Forelimb muscle (tissue), 1 donor: ENCODE results near the gene CBLIF. TPM values are rescaled to one million over a fixed set of nuclear protein-coding genes. Genes with fewer than 3 reads are reported as not detected.
"Not testable (repeated sequence)": the region's sequence is repeated elsewhere in the genome, so short reads cannot be mapped to it uniquely, and the experiment has no call there.

Experiments used
- DNase-seq: peaks from one replicate; pipeline ENCODE4 v3.0.0-alpha.2; 2013; ENCODE audit warnings: low read depth
- polyA plus RNA-seq: library from polyadenylated mRNA; unstranded; fragments of 120-200 nt; gene quantifications from one replicate; pipeline ENCODE4 v1.2.1, GENCODE V29; 2013; ENCODE audit not compliant: insufficient read length

The CBLIF gene
- polyA plus RNA-seq = not detected

- no peak for DNase-seq
Measured at GRCh38 chr11:59845399-59845798, at the start of gene CBLIF. Gene CBLIF, minus strand, starts transcription at chr11:59845499. Its CDS starts 46 bp downstream, at chr11:59845453.

- no peak for DNase-seq
Measured at GRCh38 chr11:59894616-59895015, 49.3 kb upstream of the CBLIF start.

DNA sequence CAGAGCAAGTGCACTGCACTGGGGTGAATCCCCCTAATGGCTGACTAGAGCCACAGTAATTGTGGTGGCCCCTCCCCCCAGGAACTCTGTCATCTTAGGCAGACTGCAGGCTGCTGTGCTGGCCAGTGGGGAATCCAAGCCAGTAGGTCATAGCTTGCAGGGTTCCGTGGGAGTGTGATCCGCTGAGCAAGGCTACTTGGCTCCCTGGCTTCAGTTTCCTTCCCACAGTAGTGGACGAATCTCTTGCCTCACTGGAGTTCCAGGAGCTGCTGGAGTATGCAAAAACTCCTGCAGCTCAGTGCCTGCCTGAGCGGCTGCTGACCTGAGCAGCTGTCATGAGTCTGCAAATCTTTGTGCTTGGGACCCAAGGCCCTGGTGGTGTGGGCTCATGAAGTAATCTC, 46.5 kb upstream of the CBLIF start:
- DNase-seq = no peak

- not testable (repeated sequence) for DNase-seq
Measured at GRCh38 chr11:59887156-59887555, 41.9 kb upstream of the CBLIF start.

- DNase-seq = no peak
Measured at GRCh38 chr11:59883597-59883996, 38.3 kb upstream of the CBLIF start.

DNA sequence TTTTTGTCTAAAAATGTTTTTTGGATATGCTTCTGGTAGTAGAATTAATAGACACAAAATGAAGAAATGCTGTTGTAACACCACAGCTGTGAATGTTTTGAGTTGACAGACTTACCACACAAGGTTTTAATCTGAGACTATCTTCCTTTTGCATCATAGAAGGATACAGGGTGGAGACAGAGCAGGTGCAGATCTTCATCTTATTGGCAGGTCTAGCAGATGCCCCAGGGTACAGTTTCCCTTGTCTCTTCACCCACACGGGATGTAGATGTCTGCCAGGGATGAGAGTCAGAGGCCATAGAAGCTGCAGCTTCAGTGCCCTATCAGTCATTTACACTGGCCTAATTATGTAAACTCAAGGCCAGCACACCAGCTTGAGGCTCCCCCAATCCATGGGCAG, 34.3 kb upstream of the CBLIF start:
- DNase-seq = no peak

DNA sequence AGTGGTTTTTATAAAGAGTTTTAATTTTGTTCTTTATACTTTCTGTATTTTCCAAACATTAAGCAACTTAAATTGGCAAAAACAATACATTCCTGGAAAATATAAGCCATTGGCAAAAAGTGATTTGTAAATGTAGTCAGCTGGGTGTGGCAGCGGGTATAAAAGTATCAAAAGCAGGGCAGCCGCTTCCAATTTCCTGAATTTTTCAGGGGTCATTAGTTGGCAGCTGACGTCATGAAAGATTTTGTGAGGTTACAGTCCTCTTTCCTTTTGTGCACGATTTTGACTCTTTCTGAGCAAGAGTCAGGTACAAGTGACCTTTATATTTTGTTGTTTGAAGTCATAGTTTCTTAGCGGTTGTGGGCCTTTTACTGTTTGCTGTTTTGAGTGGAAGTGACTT, 33.3 kb upstream of the CBLIF start, which contains the start of gene OOSP3:
OOSP3 (plus strand) TSS at position 208 of the 400 bp plus-strand sequence; CDS start at position 235, 27 bp downstream.
- DNase-seq = no peak

DNA sequence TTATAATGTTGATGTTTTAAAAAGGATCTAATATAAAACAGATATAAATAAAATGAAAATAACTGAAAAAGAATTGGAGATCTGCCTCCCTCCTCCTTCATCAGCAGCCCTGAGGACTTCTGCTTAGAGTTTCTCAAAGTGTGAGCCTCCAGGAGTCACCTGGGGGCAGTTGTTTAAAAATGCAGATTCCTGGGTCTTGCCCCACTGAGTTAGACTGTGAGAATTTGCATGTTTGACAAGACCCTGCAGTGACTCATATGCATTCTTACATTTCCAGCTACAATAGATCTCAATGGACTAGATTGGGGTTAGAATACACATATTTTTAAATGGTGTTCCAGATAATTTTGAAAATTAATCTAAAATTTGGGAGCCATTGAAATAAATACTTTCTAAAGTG, 32.5 kb upstream of the CBLIF start:
- no peak for DNase-seq

GRCh38 chr11:59877325-59877724, 32.0 kb upstream of the CBLIF start:
- no peak for DNase-seq

DNA sequence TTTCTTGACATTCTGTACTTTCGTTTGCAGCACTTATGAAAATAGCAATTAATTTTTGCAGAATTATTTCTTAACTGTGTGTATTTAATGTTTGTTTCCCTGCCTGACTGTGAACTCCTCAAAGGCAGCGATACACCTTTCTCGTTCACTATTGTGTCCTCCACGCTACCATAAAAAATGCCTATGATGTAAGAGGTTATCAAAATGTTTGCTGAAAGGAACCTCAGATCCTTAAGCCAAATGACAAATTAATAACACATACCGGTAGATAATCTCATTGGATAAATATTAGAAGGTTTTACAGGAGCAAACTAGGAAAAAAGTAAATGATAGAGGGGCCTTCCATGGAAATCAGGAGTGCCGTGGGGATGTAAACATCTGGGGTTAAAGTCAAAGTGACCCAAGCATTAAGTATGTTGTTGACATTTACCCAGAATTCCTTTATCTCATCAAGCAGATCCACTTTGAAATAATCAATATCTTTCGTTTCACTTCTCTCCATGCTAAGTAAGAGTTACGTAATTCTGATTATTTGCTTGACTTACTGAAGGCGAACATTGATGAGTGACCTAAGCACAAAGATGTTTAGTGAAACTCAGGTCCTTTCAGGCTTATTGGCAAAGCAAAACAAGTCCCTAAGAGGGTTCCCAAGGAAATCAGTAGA, 30.7 kb upstream of the CBLIF start:
- DNase-seq = no peak

DNA sequence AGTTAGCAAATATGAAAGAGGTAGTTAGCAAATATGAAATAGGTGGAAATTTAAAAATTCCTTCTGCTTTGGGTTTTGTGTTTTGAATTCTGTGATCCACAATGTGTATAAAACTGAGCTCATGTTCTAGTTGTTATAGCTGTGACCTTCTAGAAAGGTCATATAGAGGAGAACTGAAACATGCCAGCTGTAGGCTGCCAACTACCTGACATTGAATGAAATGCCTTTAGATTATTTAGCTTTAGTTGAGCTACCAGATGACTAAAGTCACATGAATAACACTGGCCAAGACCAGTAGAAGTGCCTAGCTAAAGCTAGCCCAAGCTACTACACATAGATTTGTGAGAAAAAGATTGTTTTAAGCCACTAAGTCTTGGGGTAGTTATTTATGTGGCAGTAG, 26.8 kb upstream of the CBLIF start:
- DNase-seq = no peak

DNA sequence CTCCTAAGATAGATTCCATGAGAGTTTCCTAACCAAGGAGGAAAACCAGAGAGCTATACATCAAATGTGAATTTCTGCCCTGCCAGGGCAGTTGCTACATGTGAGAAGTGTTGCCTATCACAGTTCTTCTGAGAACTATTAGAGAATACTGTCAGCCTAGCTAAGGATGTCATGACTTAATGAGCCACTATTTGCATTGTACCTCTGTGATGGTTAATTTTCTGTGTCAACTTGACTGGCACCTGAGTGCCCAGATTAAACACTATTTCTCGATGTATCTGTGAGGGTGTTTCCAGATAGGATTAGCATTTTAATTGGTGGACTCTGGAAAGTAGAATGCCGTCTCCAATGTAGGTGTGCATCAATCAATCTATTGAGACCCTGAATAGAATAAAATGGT, 22.6 kb upstream of the CBLIF start:
- no peak for DNase-seq

DNA sequence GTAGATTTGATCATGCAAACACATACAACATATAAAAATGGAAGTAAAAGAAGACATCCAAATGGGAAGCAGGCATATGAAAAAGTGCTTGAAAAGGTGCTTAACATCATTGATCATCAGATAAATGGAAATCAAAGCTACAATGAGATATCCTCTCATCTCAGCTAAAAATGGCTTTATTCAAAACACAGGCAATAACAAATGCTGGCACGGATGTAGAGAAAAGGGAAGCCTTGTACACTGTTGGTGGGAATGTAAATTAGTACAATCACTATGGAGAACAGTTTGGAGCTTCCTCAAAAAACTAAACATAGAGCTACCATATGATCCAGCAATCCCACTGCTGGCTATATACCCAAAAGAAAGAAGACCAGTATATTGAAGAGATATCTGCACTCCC, 21.5 kb upstream of the CBLIF start:
- no peak for DNase-seq

GRCh38 chr11:59866397-59866796, 21.1 kb upstream of the CBLIF start, which contains the start of gene TCN1:
Gene TCN1, minus strand, starts transcription at chr11:59866487. Its CDS starts 17 bp downstream, at chr11:59866470.
- DNase-seq = no peak

- no peak for DNase-seq
Measured at GRCh38 chr11:59865031-59865430, 19.7 kb upstream of the CBLIF start.

DNA sequence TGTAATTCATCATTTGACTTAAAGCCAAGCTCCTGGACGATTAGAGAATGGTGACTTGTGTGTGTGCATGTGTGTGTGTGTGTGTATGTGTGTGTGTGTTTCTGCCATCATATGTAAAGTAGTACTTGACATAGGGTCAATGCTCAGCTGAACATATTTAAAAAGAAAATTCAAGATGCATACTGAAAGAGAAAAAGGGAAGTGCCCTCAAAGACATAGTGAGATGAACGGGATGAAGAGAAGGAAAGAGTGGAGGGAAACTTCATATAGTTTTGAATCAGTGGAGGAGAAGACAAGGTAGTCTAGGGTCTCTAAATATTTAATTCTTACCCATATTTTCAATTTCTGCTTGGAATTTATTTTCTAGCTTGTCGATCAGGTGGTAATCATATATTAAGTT, 17.0 kb upstream of the CBLIF start:
- no peak for DNase-seq

GRCh38 chr11:59859673-59860072, 14.4 kb upstream of the CBLIF start:
- no peak for DNase-seq

DNA sequence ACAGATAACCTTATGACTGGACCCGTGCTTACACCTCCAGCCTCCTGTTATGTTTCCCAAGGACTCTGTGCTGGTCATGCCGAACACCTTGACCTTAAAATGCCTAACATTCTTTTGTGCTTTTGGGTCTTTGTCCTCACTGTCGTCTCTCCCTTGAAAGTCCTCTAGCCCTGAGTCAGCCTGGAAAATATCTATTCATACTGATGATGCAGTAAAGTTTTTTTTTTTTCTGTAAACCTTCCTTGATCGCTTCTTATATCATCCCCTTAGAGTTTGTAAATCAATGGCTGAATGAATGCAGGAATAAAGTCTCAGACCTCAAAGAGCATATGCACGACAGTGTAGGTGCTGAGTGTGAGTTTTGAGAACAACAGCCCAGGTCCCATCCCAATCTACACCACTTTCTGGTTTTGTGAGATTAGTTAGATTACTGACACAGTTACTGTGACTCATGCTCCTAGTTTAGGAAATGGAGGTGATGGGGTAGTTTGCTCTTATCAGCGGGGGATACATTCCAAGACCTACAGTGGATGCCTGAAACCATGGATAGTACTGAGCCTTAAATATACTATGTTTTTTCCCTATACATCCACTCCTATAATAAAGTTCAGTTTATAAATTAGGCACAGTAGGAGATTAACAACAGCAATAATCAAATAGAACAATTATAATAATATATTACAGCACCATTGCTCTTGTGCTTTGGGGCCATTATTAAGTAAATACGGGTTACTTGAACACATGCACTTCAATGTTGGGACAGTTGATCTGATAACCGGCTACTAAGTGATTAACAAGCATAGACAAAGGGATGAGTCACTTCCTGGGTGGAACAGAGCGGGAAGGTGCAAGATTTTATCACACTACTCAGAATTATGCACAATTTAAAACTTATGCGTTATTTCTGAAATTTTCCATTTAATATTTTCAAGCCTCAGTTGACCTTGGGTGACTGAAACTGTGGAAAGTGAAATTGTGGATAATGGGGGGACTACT, 12.4 kb upstream of the CBLIF start:
- DNase-seq = no peak

DNA sequence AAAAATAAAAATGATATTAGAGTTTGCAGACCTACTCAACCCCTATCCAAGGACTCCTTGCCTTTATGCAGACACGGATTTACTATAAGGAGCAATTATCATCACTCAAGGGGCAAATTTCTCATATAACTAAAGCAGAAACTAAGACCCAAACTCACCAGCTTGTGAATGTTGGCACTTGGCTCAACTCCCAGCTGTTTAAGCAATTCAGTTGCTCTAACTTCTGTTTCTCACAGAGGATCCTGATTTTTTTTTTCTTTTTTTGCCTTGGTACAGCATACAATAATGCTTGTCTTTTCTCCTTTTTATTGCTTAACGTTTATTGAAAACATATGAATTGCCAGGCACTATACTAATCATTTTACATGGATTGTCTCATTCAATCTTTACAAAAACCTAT, 9.6 kb upstream of the CBLIF start:
- no peak for DNase-seq

- DNase-seq = not testable (repeated sequence)
Measured at GRCh38 chr11:59851416-59851815, 6.1 kb upstream of the CBLIF start.

GRCh38 chr11:59849551-59849950, 4.3 kb upstream of the CBLIF start:
- DNase-seq = not testable (repeated sequence)

DNA sequence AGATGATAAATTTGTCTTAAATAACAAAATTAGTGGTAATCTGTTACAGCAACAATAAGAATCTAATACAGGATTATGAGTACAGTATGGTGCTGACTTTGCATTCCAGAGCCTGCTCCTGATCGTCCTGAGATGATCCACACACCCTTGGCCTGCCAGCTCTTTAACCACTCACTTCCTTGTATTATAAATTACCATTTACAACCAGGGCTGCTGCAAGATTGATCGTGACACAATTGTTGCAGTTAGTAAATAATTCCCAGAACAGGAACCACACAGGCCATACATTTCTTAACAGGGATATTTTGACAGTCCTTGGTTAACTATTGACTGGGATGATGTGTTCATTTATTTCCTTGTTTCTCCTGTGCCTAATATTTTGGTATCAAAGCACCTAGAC, 3.8 kb upstream of the CBLIF start:
- no peak for DNase-seq

DNA sequence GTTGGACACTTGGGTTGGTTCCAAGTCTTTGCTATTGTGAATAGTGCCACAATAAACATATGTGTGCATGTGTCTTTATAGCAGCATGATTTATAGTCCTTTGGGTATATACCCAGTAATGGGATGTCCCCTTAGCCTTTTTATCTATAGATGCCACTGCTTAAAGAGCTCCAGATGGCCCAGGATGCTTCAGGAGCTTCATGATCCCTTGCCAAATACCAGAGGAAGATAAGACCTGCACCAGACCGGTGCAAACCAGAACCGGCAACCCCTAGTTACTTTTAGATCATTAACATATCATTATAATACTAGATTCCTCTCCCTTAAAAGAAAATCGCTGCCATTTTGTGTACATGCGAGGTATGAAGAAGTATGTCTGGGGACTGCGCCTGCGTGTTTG, 3.1 kb upstream of the CBLIF start:
- DNase-seq = not testable (repeated sequence)
